ENCODE results near the gene CLPX.

- TF ChIP-seq CTCF (IDR thresholded peaks at IDR 0.05) (no peak), EZH2 (IDR thresholded peaks at IDR 0.05; ENCODE audit: borderline replicate concordance, insufficient read depth, low read depth, low read length, poor library complexity, severe bottlenecking) (no peak)
These were observed 80.1 kb downstream of the CLPX start for GRCh38 chr15:65105038-65105437.
